Activated CD4-positive, alpha-beta T cell treated with anti-CD3 and anti-CD28 coated beads, Interleukin-2, amount 50 U/mL, for 24 hours (primary cell): Measurements from ENCODE around the gene RHCE.
"Not testable (repeated sequence)": the region's sequence is repeated elsewhere in the genome, so short reads cannot be mapped to it uniquely, and the experiment has no call there.

Experiments
- DNase-seq, 2 donors: peaks; one replicate each; pipeline ENCODE4 v3.0.0-alpha.2; 2020; ENCODE audit warnings: low read depth in 1 of 2, low spot score in 1 of 2

Gene RHCE

DNA sequence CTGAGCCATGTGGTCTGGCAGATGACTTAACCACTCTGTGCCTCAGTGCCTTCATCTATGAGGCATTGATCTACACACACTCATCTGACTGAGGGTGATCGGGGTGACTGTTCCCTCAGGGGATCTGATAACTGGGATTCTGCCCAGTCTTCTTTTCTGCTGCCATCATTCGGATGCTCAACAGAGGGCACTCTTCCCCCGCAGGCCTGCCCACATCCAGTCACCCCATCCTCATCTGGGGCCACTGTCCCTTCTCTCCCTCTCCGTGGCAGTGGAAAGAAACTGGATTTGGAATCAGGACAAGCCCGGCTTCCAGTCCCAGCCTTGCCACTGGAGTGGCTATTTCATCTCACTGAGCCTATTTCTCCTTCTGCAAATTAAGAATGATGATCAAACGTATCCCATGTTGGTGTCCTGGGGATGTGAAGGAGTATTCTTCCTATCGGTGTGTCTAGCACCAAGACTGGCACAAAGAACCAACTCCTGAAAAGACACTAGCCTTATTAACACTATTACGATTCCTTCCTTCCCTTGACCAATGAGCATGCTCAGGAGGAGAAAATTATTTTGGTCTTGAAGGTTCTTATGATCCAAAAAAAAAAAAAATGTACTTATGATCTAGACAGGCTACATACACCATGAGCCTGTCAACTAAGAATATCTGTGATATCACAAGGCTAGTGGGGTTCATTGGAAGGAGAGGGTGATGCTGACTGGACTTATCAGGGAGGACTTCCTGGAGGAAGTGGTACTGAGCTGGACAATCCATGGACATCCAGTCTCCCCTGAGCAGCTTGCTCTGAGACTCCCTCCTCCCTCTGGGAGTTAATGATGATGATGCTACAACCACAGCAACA, 17.4 kb downstream of the RHCE start:
- DNase-seq: not testable (repeated sequence)

DNA sequence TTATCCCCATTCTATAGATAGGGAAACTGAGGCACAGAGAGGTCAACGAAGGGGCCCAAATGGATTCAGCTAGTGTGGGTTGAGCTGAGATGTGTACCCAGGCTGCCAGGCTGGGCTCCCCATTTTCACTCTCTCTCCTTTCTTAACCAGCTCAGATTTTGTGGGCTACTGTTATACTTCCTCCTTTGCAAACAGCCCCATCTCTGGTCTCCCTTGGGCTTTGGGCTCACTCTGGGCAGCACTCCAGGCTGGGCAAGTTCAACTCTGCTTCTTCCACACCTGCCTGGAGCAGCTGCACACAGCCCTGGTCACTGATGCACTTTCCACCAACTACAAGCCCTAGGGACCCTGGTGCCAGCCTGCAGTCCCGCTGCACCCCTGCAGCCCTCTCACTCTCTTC, 22.5 kb downstream of the RHCE start:
- DNase-seq: not testable (repeated sequence)

DNA sequence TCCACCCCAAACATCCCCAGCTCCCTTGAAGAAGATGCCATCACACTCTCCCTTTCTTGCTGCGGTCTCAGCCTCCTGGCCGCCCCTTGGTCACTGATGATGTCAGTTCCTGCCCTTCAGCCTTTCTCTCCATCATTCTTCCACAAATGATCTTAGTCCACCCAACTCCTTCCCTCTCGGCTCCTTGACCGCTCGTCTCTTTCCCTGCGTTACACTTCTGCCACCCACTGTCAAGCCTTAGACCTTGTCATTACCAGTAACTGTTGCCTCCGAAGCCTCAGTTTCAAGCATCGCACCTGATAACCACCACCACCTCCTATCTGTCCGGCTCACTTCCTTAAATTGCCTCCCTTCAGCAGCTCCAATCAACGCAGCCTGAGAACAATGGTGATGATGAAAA, 23.1 kb downstream of the RHCE start:
- not testable (repeated sequence) for DNase-seq

DNA sequence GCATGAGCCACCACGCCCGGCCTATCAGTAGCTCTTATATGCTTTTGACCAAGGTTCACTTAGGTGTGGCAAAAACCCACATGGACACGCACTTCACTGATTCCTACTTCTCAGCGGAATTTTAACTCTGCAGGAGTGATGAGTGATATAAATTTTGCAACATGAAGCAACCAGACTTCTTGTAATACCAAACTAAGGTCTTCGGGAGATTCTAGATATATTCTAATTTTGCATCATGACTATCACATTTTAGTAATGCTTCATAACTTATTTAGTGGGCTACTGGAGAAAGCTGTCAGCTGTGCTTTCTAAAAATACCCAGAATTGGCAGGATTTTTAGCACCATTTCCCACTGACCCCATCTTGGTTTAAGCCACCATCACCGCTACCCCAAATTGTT, 27.8 kb downstream of the RHCE start:
- DNase-seq: no peak

DNA sequence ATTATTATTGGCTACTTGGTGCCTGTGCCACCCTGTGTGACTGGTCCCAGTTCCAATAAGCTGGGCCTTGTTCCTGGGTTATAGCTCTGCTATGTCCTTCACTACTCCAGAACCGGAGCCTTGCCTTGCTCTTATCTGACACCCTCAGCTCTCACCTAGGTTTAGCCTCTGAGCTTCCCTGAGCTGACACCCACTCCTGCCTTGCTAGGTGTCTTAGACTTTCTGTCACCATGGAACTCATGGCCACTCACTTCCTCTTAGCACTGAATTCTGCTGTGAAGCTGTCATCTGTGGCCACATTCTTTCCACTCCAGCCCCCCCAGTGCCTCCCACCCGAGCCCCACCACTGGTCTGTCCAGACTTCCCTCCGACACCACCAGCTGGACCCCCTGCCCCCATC, 30.9 kb downstream of the RHCE start:
- not testable (repeated sequence) for DNase-seq

DNA sequence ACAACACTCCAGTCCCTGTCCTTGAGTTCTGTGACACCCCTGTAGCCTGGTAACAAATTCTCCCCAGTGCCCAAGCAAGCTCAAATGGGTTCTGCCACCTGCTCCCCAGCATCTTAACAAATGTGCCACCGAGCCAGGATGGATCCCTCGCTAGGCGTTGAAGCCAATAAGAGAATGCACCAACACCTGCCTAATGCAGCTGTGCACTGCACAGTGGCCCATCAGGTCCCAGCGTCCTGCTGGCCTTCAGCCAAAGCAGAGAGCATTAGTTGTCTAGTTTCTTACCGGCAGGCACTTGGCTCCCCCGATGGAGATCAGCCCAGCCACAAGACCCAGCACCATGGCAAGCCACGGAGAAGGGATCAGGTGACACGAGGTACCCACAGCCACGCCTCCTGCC, 31.9 kb downstream of the RHCE start:
- DNase-seq: not testable (repeated sequence)

DNA sequence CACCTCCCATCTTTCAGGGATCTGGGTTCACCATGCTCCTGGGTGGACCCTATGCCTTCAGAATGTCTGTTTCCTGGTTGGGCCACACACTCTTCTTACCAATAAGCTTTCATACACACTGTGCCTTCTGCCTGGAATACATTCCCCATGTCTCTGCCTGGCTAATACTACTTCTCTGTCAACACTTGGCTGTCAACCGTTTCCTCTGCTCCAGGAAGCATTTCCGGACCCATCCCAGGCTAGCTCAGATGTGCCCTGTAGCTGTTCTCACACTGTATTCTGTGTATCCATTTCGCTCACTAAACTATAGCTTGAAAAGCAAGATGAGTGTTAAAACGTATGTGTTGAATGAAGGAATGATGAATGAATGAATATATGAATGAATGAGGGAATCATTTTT, 33.5 kb downstream of the RHCE start:
- DNase-seq: not testable (repeated sequence)

DNA sequence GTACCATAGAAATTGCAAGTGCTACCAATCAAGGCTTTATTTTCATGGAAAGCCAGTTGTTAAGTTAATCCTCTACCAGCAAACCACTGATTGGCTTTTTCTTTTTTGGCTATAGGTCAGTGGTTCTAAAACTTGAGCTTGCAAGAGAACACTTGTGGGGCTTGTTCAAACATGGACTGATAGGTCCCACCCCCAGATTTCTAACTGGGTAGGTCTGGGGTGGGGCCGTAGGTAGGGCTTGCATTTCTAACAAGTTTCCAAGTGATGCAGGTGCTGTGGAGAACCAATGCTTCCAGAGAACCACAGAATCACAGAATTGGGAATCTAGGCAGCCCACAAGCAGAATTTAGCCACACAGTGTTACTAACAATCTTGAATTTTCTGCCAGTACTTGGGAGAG, 36.8 kb downstream of the RHCE start:
- DNase-seq: not testable (repeated sequence)

DNA sequence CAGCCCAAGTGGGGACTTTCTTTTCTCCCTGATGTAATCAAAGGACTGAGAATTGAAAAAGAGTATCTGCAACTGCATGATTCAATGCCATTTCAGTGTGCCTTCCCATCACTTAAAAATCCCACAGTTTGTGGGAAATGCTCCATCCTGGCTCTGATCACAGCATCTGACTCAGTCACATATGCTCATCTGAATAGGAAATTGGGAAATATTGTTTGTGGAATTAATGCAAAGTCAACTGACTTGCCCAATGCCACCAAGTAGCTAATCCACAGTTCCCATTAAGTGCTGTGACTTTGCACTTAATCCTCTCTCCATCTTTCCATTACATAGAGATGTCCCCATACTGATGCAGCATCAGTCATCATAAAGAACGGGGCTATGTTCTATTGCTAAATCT, 37.5 kb downstream of the RHCE start:
- DNase-seq: not testable (repeated sequence)

DNA sequence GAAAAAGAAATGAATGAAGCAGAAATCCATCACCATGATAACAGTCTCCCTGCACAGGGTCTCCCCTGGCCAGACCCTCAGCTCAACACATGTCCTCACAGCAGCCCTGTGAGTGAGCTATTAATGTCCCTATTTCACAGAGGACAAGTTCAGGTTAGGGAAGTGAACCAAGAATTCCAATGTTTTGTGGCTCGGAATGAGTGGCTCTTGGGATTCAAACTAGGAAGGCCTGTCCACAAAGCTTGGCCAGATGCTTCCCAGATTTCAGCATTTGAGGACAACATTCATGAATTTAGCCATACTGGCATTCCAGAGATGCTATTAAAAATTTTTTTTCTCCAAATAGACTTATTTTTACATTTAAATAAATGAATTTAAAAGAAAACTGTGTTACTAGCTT, 38.1 kb downstream of the RHCE start:
- DNase-seq: not testable (repeated sequence)

DNA sequence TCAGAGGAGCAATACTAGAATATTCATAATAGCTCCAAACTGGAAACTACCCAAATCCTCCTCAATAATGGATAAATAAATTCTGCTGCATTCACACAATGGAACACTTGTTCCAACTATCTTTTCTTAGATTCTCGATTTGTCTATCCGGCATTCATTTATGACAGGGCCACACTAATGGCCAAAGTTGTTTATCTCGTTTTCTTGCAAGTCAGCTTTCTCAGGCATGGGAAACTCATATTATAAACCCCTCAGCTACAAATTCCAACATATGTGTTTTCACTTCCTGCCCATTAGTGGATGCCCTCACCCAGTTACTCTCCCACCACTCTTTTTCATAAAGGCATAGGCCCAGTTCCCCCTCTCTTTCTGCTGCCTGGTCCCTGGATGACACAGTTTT, 42.3 kb downstream of the RHCE start:
- DNase-seq: not testable (repeated sequence)

DNA sequence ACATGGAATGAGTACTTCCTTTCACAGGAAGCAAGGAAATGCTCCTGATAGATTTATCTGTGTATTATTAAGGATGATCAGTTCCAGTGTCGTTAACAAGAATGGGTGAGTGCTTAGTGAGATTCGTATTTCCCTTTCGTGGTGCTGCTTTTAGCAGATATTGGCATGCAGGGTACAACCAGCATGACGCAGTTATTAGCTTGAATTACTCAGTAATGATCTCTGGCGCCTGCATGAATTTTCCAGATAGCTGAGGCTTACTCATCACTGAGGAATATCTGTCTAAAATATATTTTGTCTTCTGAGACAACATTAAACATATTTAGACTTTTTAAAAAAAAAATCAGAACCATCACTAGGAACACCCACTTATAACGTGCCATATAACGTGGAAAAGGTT, 48.9 kb downstream of the RHCE start:
- DNase-seq: not testable (repeated sequence)

DNA sequence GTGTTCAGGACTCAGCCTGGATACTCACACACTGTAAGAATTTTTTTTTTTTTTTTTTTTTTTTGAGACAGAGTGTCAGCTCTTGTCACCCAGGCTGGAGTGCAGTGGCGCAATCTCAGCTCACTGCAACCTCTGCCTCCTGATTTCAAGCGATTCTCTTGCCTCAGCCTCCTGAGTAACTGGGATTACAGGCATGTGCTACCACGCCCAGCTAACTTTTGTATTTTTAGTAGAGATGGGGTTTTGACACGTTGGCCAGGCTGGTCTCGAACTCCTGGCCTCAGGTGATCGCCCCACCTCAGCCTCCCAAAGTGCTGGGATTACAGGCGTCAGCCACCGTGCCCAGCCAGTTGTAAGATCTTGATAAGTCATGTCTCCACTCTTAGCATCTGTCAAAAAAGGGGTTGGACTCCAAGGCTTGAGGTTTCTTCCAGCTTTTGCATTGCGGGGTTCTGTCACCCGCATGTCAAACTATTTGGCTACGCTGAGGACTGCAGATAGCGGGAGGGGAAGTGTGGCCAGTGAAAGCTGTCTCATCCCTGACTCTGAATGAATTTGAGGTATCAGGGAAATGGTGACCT, 50.8 kb downstream of the RHCE start:
- not testable (repeated sequence) for DNase-seq

DNA sequence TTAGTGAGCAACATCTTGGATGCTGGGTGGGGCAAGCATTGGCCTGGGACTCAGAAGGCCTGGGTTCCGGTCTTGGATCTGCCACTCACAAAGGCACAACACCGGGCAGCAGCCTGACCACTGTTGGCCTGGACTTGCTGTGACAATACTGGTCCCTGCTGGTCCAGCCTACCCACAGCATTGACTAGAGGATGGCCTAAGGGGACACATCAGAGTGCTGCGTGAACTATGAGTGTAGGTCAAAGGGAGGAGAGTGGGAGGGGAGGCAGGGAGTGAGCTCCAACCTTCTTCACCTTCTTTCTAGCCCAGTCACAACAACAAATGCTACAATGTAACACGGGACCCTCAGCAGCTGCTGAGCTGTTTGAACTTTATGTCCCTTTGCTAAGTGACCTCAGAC, 51.4 kb downstream of the RHCE start:
- no peak for DNase-seq

DNA sequence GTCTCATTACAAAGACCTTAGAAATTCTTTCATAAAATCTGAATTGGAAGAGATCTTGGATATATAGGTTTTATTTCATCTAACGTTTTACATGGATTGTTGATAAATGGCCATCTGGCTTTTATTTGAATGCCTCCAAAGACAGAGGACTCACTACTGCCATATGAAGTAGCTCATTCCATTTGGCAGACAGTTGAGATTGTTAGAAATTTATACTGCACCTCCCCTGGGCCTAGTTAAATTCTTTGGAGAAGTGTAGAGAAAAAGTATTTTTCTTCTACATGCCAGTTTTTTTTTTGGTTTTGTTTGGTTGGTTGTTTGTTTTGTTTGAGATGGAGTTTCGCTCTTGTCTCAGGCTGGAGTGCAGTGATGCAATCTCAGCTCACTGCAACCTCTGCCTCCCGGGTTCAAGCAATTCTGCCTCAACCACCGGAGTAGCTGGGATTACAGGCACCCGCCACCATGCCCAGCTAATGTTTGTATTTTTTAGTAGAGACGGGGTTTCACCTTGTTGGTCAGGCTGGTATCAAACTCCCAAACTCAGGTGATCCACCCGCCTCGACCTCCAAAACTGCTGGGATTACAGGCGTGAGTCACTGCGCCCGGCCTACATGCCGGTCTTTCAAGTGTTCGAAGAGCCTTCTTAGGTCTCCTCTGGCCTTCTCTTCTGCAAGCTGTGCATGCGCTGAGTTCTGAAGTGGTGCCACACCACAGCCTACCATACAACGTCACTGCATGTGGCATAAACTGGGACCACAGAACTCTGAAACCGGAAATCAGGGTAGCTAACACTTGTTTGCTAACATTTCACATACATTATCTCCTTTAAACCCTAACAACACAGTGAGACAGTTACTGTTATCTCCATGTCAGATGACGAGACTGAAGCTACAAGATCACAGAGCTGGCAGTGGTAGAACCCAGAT, 57.7 kb downstream of the RHCE start:
- DNase-seq: not testable (repeated sequence)

DNA sequence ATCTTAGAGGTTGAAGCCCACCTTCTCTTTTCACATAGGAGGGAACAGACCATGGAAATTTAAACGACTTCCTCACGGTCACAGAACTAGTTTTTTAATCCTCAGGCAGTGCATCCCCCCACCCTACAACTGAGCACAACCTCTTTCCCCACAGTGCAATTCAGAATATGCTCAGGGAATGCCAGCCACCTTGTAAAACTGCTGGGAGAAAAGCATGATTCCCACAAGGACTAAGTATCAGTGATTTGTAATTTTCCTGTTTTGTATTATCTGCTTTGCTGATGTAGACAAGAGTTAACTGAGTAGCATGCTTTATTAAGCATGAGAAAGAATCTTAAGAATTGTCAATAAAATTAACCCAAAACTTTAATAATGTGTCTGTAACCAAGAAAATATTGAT, 58.7 kb downstream of the RHCE start:
- DNase-seq: no peak

DNA sequence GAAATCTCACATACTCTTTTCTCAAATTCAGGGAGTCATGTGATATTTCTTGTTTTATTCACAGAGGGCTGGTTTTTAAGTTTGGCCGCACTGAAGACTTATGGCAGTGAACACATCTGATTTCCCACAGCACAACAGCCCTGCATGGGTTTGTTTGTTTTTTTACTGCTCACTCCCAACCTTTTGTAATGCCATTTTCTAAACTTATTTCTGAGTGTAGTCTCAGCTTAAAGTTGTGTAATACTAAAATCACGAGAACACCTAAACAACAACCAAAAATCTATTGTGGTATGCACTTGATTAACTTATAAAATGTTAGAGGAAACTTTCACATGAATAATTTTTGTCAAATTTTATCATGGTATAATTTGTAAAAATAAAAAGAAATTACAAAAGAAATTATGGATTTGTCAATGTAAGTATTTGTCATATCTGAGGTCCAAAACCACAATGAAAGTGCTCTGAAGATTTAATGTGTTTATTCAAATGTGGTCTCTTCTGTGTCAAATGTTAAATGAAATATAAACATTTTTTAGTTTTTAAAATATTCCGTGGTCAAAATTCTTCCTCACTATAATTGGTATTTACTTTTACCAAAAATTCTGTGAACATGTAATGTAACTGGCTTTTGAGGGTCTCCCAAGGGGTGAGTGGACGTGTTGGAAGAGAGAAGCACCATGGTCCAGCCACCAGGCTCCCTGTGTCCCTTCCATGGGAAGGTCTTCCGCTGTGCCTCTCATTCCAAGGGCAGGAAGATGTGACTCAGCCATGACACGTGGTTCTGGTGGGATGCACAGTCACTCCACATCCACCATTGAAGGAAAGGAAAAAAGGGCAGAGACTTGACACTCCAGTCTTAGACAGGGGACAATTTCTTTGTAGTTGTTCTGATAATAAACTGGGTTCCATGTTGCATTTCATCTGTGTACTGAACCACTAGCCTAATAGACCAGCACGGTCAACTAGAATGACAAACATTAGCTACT, 59.7 kb downstream of the RHCE start:
- no peak for DNase-seq

DNA sequence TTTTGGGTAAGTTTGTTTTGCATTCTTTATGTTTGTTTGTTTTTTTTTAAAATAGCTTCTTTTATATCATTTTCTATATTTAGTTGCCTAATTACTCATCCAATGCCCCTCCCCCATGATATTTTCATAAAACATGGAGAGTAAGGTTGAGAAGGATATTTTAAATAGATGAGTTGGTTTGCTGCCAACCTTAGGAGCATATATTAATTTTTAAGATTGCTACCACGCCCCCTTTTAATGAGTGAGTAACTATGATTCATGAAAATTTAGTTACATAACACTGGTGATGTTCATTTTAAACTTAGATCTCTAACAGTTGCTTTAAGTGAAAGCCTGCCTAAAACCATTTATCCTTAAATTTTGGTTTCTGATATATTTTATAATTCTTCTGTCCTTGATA, 63.8 kb downstream of the RHCE start:
- DNase-seq: no peak

DNA sequence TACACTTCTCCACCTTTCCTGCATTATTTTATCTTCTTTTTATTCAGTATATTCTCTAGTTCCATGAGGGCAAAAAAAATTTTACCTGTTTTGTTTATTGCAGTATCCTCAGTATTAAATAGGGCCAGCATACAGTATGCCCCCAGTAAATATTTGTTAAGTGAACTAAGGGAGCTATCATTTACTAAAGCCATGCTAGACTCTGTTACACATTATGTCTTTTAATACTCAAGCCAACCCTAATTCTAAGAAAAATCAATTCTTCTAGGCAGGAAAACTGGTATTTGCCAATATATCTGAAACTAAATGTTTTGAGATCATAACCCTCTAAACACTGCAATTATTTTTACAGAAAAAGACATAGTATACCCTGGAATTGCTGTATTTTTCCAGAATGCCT, 64.2 kb downstream of the RHCE start:
- DNase-seq: no peak

DNA sequence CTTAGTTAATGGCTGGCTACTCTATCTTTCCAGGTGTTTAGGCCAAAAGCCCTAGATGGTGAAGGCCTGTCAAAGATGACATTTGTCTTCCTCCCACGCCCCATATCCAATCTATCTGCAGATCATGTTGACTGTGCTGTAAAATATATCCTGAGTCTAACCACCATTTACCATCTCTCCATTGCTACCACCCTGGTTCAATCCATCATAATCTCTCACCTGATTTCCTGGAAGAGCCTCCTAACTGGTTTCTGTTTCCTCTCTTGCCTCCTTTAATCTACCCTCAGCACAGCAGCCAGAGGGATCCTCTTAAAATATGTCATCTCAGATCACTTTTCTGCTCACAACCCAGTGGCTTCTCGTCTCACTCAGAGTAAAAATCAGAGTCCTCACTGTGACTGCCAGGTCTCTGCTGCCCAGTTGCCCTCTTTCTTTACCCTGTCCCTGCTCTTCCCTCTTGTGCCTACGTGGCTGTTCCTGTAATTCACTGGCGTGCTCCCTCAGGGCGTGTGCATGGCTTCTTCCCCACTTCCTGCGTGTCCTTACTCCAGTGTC, 64.7 kb downstream of the RHCE start:
- DNase-seq: no peak
